Activated CD4-positive, alpha-beta T cell treated with anti-CD3 and anti-CD28 coated beads for 48 hours (primary cell): ENCODE results near the gene PRDM11.

ENCODE experiments used
- DNase-seq: peaks from one replicate; pipeline ENCODE4 v3.0.0-alpha.2; 2020

PRDM11 gene

GRCh38 chr11:45158210-45158731 lies 11.8 kb downstream of the PRDM11 start:
- DNase-seq, result no peak

- no peak for DNase-seq
These were observed 12.6 kb downstream of the PRDM11 start for GRCh38 chr11:45158891-45159605.

GRCh38 chr11:45159781-45160365 lies 13.4 kb downstream of the PRDM11 start:
- DNase-seq, result no peak

GRCh38 chr11:45161252-45162063 lies 15.0 kb downstream of the PRDM11 start:
- DNase-seq, result no peak

GRCh38 chr11:45162064-45162375 lies 15.6 kb downstream of the PRDM11 start:
- no peak for DNase-seq

- no peak for DNase-seq
These were observed 16.8 kb downstream of the PRDM11 start for GRCh38 chr11:45162916-45163879.

- DNase-seq, result peak; percentile 41
These were observed 17.6 kb downstream of the PRDM11 start for GRCh38 chr11:45163956-45164575.

- no peak for DNase-seq
These were observed 18.9 kb downstream of the PRDM11 start for GRCh38 chr11:45165386-45165785.

GRCh38 chr11:45165806-45166603 lies 19.6 kb downstream of the PRDM11 start:
- DNase-seq, result no peak

- DNase-seq, result no peak
These were observed 20.1 kb downstream of the PRDM11 start for GRCh38 chr11:45166604-45166897.

- DNase-seq, result no peak
These were observed 20.8 kb downstream of the PRDM11 start for GRCh38 chr11:45167283-45167682.

GRCh38 chr11:45168366-45169130 lies 22.1 kb downstream of the PRDM11 start:
- DNase-seq, result no peak

- no peak for DNase-seq
These were observed 23.1 kb downstream of the PRDM11 start for GRCh38 chr11:45169310-45170072.

- no peak for DNase-seq
These were observed 24.0 kb downstream of the PRDM11 start for GRCh38 chr11:45170484-45170883.

GRCh38 chr11:45171550-45171949 lies 25.1 kb downstream of the PRDM11 start:
- DNase-seq, result no peak

- DNase-seq, result no peak
These were observed 26.6 kb downstream of the PRDM11 start for GRCh38 chr11:45173064-45173463.

GRCh38 chr11:45174168-45174835 lies 27.9 kb downstream of the PRDM11 start:
- DNase-seq, result no peak

GRCh38 chr11:45174963-45175362 lies 28.5 kb downstream of the PRDM11 start:
- DNase-seq, result no peak

GRCh38 chr11:45176996-45177395 lies 30.6 kb downstream of the PRDM11 start:
- no peak for DNase-seq
